Measurements from ENCODE around the gene AGBL5.
"Not testable (repeated sequence)": the region's sequence is repeated elsewhere in the genome, so short reads cannot be mapped to it uniquely, and the experiment has no call there.

AGBL5 gene

GRCh38 chr2:27094353-27094984 lies 43.0 kb downstream of the AGBL5 start:
- no peak for DNase-seq

- no peak for DNase-seq
Observed at GRCh38 chr2:27095427-27095744, 43.9 kb downstream of the AGBL5 start.

GRCh38 chr2:27095745-27096651 lies 44.5 kb downstream of the AGBL5 start:
- DNase-seq, result no peak

GRCh38 chr2:27096748-27097297 lies 45.4 kb downstream of the AGBL5 start:
- DNase-seq, result no peak

DNA sequence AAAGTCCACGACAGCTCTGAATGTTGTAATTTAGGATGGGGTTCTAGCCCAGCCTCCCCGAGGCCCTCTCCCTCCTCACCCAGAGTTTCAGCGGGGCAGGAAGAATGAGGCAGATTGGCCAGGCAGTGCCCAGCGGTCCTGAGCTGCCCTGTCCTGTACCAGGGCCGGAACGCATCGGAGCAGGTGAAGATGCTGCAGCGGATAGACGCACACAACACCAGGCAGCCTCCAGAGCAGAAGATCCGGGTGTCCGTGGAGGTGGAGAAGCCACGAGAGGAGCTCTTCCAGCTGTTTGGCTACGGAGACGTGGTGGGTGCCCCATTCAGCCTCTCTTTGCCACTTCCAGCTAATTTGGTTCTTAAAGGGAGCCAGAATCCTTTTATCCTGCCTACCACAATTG lies 45.9 kb downstream of the AGBL5 start:
- DNase-seq, result no peak

- DNase-seq, result no peak
Observed at GRCh38 chr2:27099334-27099955, 48.0 kb downstream of the AGBL5 start.

GRCh38 chr2:27100036-27100435 lies 48.6 kb downstream of the AGBL5 start:
- DNase-seq, result no peak

- no peak for DNase-seq
Observed at GRCh38 chr2:27102329-27102728, 50.9 kb downstream of the AGBL5 start.

GRCh38 chr2:27105981-27106380 lies 54.5 kb downstream of the AGBL5 start:
- no peak for DNase-seq

GRCh38 chr2:27108221-27108620 lies 56.8 kb downstream of the AGBL5 start:
- DNase-seq, result no peak

DNA sequence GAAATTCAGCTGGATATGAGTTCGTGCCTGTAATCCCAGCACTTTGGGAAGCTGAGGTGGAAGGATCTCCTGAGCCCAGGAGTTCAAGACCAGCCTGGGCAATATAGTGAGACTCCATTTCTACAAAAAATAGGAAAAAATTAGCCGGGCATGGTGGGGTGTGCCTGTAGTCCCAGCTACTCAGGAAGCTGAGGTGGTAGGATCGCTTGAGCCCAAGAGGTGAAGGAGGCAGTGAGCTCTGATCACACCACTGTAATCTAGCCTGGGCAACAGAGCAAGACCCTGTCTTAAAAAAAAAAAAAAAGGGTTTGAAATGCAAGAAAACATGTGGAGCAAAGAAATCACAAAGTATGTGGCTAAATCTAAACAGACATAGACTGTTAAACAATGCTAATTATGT lies 57.6 kb downstream of the AGBL5 start:
- no peak for DNase-seq

- DNase-seq, result not testable (repeated sequence)
Observed at GRCh38 chr2:27110603-27111352, 59.3 kb downstream of the AGBL5 start.

DNA sequence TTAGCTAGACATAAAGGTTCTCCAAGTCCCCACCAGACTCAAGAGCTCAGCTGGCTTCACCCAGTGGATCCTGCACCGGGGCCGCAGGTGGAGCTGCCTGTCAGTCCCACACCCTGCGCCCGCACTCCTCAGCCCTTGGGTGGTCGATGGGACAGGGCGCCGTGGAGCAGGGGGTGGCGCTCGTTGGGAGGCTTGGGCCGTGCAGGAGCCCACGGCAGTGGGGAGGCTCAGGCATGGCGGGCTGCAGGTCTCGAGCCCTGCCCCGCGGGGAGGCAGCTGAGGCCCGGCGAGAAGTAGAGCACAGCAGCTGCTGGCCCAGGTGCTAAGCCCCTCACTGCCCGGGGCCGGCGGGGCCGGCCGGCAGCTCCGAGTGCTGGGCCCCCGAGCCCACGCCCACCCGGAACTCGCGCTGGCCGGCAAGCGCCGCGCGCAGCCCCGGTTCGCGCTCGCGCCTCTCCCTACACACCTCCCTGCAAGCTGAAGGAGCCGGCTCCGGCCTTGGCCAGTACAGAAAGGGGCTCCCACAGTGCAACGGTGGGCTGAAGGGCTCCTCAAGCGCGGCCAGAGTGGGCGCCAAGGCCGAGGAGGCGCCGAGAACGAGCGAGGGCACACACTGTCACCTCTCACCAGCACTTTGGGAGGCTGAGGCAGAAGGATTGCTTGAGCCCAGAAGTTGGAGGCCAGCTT lies 60.1 kb downstream of the AGBL5 start:
- DNase-seq, result not testable (repeated sequence)

GRCh38 chr2:27115519-27115918 lies 64.1 kb downstream of the AGBL5 start:
- DNase-seq, result no peak

- no peak for DNase-seq
Observed at GRCh38 chr2:27117995-27118524, 66.6 kb downstream of the AGBL5 start.

DNA sequence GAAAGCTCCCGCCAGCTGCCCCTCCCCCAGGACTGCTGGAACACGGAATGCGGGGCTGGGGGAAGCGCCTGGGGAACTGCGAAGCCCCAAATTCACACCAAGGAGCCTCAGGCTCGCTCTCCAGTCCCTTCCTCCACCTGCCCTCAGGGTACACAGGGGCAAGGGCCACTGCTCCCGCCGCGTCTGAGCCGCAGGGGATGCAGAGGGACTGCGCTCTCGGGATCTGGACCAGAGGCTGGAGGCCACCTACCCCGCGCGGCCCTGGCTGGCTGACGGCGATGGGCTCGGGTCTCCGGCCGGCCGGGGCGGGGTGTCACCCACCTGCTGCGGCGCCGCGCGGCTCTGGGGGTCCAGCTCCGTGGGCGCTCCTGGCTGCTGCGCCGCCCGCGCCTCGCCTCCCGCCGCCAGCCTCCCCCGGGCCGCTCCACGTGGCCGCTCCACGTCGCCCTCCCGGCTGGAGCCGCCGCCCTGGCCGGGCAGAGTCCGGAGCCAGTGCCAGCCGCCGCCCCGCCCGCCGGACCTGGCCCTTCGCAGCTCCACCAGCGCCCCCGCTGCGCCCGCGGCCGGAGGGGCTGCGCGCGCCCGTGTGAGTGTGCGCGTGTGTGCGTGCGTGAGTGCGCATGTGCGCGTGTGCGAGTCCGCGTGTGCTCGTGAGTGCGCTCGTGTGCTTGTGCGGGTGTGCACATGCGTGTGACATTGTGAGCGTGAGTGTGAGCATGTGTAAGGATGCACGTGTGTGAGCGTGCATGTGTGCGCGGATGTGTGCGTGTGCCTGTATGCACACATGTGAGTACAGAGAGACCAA lies 67.3 kb downstream of the AGBL5 start, which contains the start of gene CGREF1:
CGREF1 (minus strand) TSS at position 604 of the 805 bp plus-strand sequence. CDS start 14,762 bp downstream, outside the sequence.
- peak; percentile 26 for DNase-seq

DNA sequence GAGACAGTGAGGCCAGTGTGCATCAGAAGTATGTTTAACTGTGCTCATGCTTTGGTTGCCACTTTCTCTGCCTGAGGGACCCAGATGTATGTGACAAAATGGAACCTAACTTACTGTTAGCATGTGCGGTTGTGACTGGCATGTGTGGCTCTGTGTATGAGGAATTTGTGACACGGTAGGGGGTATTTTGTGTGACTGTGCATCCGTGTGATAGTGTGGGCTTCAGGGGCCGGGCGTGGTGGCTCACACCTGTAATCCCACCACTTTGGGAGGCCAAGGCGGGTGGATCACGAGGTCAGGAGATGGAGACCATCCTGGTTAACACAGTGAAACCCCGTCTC lies 67.8 kb downstream of the AGBL5 start:
- DNase-seq, result not testable (repeated sequence)

All from DMS79 treated with DMSO at 0.1 percent for 48 hours (cell line).